OCI-LY7 (cell line): ENCODE data around the gene ARHGEF25. TPM values are rescaled to one million over a fixed set of nuclear protein-coding genes. Genes with fewer than 3 reads are reported as not detected.
"Not testable (repeated sequence)": the region's sequence is repeated elsewhere in the genome, so short reads cannot be mapped to it uniquely, and the experiment has no call there.

Experiments
- BruUV-seq: library from RNA; stranded (reverse); fragments of 400-500 nt; replicated peaks from 2 replicates; lab custom pipeline; 2021; lab: Mats Ljungman, UMichigan
- CTCF ChIA-PET: fragments of 300-600 bp; sonication (Branson Sonifier 250); formaldehyde crosslinking; loops from one replicate; lab custom pipeline; 2022; ENCODE audit warnings: antibody characterized with exemption; ENCODE audit not compliant: unreplicated experiment; lab: Charles Lee
- POLR2A ChIA-PET: fragments of 300-600 bp; sonication (Branson Sonifier 250); formaldehyde crosslinking; loops from one replicate; lab custom pipeline; 2022; ENCODE audit warnings: antibody characterized with exemption; lab: Charles Lee
- DNase-seq: peaks from one replicate; pipeline ENCODE4 v3.0.0-alpha.2; 2015; ENCODE audit warnings: low spot score
- H2AFZ ChIP-seq: fragments of 200-600 bp; sonication (generic), shearing (Covaris generic); 2 replicates; pipeline ENCODE4 v1.6.1; 2014; ENCODE audit warnings: mild to moderate bottlenecking, antibody characterized with exemption, low read length, moderate library complexity
- H3K27ac ChIP-seq: fragments of 200-600 bp; sonication (generic); 2 replicates; pipeline ENCODE4 v1.5.1; 2014; ENCODE audit warnings: mixed run types, low read depth, mild to moderate bottlenecking, moderate library complexity, low read length, inconsistent platforms; ENCODE audit not compliant: poor library complexity, severe bottlenecking
- H3K36me3 ChIP-seq: fragments of 200-600 bp; sonication (generic); 2 replicates; pipeline ENCODE4 v1.6.1; 2014; ENCODE audit warnings: mild to moderate bottlenecking, antibody characterized with exemption, low read length, moderate library complexity, mixed read lengths; ENCODE audit not compliant: insufficient read depth
- H3K4me1 ChIP-seq: fragments of 200-600 bp; sonication (generic); 2 replicates; pipeline ENCODE4 v1.5.1; 2014; ENCODE audit warnings: mild to moderate bottlenecking, low read length; ENCODE audit not compliant: insufficient read depth, poor library complexity, severe bottlenecking
- H3K4me2 ChIP-seq: fragments of 200-600 bp; sonication (generic); 2 replicates; pipeline ENCODE4 v1.6.1; 2014; ENCODE audit warnings: mild to moderate bottlenecking, low read length
- H3K4me3 ChIP-seq: fragments of 200-600 bp; sonication (generic); 2 replicates; pipeline ENCODE4 v1.5.1; 2014; ENCODE audit warnings: mild to moderate bottlenecking, low read depth, low read length; ENCODE audit not compliant: poor library complexity, severe bottlenecking
- H3K79me2 ChIP-seq: fragments of 200-600 bp; sonication (generic); 2 replicates; pipeline ENCODE4 v1.6.1; 2016; ENCODE audit warnings: low read depth, mild to moderate bottlenecking, low read length, moderate library complexity, mixed read lengths; ENCODE audit not compliant: insufficient read depth
- H3K9me2 ChIP-seq: fragments of 200-600 bp; sonication (generic); 2 replicates; pipeline ENCODE4 v1.6.1; 2016; ENCODE audit warnings: mild to moderate bottlenecking, low read length, mixed read lengths; ENCODE audit not compliant: insufficient read depth
- H3K9me3 ChIP-seq: fragments of 200-600 bp; sonication (generic); 2 replicates; pipeline ENCODE4 v1.6.1; 2014; ENCODE audit warnings: mild to moderate bottlenecking, mixed run types, low read length, mixed read lengths
- H4K20me1 ChIP-seq: fragments of 200-600 bp; sonication (generic); 2 replicates; pipeline ENCODE4 v1.6.1; 2014; ENCODE audit warnings: mild to moderate bottlenecking, antibody characterized with exemption, low read length, moderate library complexity, mixed read lengths; ENCODE audit not compliant: insufficient read depth
- EZH2phosphoT487 ChIP-seq: fragments of 200-600 bp; sonication (generic); IDR thresholded peaks from 2 replicates; pipeline ENCODE4 v1.6.1; 2018; ENCODE audit warnings: low read depth, borderline replicate concordance, mild to moderate bottlenecking, mixed run types, antibody characterized with exemption, low read length, moderate library complexity, mixed read lengths
- intact Hi-C: fragments of 100-400 bp; cut with micrococcal nuclease; formaldehyde crosslinking; loops from one replicate; pipeline ENCODE4 v1.10.0; 2022; ENCODE audit not compliant: unreplicated experiment
- total RNA-seq, 2 experiments: library from RNA; depleted of rRNA in 1 of 2; stranded (reverse); fragments of >200 nt in 1 of 2; shearing (Covaris generic) in 1 of 2; gene quantifications; 2 replicates each; pipeline ENCODE4 v1.2.3, GENCODE V29; 2014 to 2022
- TF ChIP-seq, protein P1 (sequence below): fragments of 200-600 bp; sonication (generic); conservative IDR thresholded peaks from 2 replicates; pipeline ENCODE4 v1.5.1; 2014; ENCODE audit warnings: mild to moderate bottlenecking, antibody characterized with exemption, low read length, moderate library complexity, mixed read lengths

The ARHGEF25 gene
- total RNA-seq, 2 experiments from 2014 or later: not detected

DNA sequence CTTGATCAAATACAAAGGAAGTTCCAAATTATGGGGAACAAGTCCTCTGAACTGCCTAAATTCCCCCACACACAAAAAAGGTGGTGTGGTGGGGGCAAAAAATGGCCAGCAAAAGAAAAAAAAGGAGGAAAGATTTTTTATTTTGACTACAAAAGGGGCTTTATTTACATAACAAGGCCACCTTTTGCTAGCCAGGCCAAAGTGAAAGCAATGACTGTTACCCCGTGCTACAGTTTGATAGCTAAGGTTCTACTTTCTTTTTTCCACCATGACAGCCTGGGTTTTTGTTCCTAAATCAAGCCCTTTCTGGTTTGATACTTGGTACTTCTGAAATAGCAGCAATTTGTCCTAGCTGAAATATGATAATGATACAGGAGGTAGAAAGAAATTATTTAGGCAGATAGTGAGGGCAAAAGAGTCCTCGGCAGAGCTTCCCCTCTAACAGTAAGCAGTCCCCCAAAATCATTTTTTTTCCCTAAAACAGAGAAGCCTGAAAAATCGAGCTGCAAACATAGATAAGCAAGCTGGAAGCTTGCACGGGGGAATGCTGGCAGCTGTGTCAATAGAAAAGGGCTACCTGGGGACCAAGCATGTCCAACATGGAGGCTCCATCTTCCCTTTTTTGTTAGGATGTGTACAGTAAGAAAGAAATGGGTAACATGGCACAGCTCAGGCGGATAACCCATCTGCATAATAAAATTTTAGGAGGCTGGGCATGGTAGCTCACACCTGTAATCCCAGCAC, 30.6 kb downstream of the ARHGEF25 start:
- no peak overlapping the region for H3K4me3 ChIP-seq
- no peaks in the 10 kb centered on the region for H3K36me3 ChIP-seq
- no peaks in the 10 kb centered on the region for H3K4me1 ChIP-seq
- no peaks in the 10 kb centered on the region for H3K79me2 ChIP-seq
- intact Hi-C loops: no loop called here
- POLR2A ChIA-PET: interaction anchor here (0.7 kb wide), 1 partner anchor 30 kb away, joined by 4 read pairs; no protein-coding TSS in a partner anchor
- H4K20me1 ChIP-seq: no peaks in the 10 kb centered on the region
- CTCF ChIA-PET: no interaction called here
- no peak for DNase-seq
- no peaks in the 10 kb centered on the region for H3K9me2 ChIP-seq
- H2AFZ ChIP-seq: no peak overlapping the region
- H3K4me2 ChIP-seq: no peak overlapping the region
- BruUV-seq: no TSS peak
- H3K9me3 ChIP-seq: peaks cover 11% of the 10 kb centered on the region
- TF ChIP-seq, protein P1, sequence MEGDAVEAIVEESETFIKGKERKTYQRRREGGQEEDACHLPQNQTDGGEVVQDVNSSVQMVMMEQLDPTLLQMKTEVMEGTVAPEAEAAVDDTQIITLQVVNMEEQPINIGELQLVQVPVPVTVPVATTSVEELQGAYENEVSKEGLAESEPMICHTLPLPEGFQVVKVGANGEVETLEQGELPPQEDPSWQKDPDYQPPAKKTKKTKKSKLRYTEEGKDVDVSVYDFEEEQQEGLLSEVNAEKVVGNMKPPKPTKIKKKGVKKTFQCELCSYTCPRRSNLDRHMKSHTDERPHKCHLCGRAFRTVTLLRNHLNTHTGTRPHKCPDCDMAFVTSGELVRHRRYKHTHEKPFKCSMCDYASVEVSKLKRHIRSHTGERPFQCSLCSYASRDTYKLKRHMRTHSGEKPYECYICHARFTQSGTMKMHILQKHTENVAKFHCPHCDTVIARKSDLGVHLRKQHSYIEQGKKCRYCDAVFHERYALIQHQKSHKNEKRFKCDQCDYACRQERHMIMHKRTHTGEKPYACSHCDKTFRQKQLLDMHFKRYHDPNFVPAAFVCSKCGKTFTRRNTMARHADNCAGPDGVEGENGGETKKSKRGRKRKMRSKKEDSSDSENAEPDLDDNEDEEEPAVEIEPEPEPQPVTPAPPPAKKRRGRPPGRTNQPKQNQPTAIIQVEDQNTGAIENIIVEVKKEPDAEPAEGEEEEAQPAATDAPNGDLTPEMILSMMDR: no peak
- no peak for TF ChIP-seq EZH2phosphoT487
- H3K27ac ChIP-seq: no peak overlapping the region

DNA sequence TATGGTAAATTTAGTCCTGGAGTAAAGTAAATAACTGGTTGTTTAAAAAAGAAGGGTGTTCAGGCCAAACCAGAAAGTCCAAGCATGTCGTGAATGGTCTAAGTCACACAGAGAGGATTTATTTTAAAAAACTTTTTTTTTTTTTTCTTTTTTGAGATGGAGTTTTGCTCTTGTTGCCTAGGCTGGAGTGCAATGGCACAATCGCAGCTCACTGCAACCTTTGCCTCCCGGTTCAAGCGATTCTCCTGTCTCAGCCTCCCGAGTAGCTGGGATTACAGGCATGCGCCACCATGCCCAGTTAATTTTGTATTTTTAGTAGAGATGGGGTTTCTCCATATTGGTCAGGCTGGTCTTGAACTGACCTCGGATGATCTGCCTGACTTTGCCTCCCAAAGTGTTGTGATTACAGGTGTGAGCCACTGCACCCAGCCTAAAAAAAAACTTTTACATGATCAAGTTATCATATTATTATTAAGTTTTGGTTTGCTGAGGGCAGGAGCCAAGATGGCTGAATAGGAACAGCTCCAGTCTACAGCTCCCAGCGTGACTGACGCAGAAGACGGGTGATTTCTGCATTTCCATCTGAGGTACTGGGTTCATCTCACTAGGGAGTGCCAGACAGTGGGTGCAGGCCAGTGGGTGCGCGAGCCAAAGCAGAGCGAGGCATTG, 34.9 kb downstream of the ARHGEF25 start:
- H3K9me3 ChIP-seq: peaks cover 11% of the 10 kb centered on the region
- H3K36me3 ChIP-seq, H3K4me1 ChIP-seq, H2AFZ ChIP-seq, intact Hi-C loops, H3K27ac ChIP-seq, H3K9me2 ChIP-seq, H3K79me2 ChIP-seq, H3K4me2 ChIP-seq, H4K20me1 ChIP-seq, BruUV-seq, CTCF ChIA-PET, H3K4me3 ChIP-seq: not testable (repeated sequence)
- DNase-seq: peak; percentile 69
- POLR2A ChIA-PET: interaction anchor here (0.7 kb wide), 2 partner anchors 54 to 255 kb away, joined by 3 to 5 read pairs; no protein-coding TSS in a partner anchor

DNA sequence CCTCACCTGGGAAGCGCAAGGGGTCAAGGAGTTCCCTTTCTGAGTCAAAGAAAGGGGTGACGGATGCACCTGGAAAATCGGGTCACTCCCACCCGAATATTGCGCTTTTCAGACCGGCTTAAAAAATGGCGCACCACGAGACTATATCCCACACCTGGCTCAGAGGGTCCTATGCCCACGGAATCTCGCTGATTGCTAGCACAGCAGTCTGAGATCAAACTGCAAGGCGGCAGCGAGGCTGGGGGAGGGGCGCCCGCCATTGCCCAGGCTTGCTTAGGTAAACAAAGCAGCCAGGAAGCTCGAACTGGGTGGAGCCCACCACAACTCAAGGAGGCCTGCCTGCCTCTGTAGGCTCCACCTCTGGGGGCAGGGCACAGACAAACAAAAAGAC, 35.4 kb downstream of the ARHGEF25 start:
- POLR2A ChIA-PET: interaction anchor here (0.7 kb wide), 1 partner anchor 54 kb away, joined by 3 read pairs; no protein-coding TSS in a partner anchor
- H3K9me3 ChIP-seq: peaks cover 11% of the 10 kb centered on the region
- BruUV-seq, DNase-seq, H4K20me1 ChIP-seq, H3K4me2 ChIP-seq, H2AFZ ChIP-seq, H3K9me2 ChIP-seq, H3K79me2 ChIP-seq, H3K4me3 ChIP-seq, H3K27ac ChIP-seq, intact Hi-C loops, H3K4me1 ChIP-seq, CTCF ChIA-PET, H3K36me3 ChIP-seq: not testable (repeated sequence)
